ENCODE results near the gene ITGAX. TPM values are rescaled to one million over a fixed set of nuclear protein-coding genes. Genes with fewer than 3 reads are reported as not detected.

The ITGAX gene
- total and polyA plus RNA-seq, 12 donors, result 1.4 to 84.9 (median 3.6) TPM

GRCh38 chr16:31362476-31363405 lies 7.8 kb downstream of the ITGAX start:
- H3K4me3 ChIP-seq, result no peak overlapping the region
- H3K4me1 ChIP-seq (replicated peaks in 1 of 2), result no peaks in the 10 kb centered on the region
- H3K9me3 ChIP-seq (replicated peaks in 1 of 3), result no peaks in the 10 kb centered on the region
- H3K36me3 ChIP-seq (replicated peaks in 1 of 2), result no peaks in the 10 kb centered on the region
- no peak overlapping the region for H3K27ac ChIP-seq
- 77 to 85% (median 82%) methylated on average over 14 to 26 of the region's 26 CpGs for WGBS, 4 donors
- DNase-seq, result no peak
- peaks cover 8% of the 10 kb centered on the region for H3K27me3 ChIP-seq
- intact Hi-C loops (cut with DNase I), result no loop called here
- TF ChIP-seq POLR2A (IDR thresholded peaks at IDR 0.05), result no peak
- TF ChIP-seq, protein P1, sequence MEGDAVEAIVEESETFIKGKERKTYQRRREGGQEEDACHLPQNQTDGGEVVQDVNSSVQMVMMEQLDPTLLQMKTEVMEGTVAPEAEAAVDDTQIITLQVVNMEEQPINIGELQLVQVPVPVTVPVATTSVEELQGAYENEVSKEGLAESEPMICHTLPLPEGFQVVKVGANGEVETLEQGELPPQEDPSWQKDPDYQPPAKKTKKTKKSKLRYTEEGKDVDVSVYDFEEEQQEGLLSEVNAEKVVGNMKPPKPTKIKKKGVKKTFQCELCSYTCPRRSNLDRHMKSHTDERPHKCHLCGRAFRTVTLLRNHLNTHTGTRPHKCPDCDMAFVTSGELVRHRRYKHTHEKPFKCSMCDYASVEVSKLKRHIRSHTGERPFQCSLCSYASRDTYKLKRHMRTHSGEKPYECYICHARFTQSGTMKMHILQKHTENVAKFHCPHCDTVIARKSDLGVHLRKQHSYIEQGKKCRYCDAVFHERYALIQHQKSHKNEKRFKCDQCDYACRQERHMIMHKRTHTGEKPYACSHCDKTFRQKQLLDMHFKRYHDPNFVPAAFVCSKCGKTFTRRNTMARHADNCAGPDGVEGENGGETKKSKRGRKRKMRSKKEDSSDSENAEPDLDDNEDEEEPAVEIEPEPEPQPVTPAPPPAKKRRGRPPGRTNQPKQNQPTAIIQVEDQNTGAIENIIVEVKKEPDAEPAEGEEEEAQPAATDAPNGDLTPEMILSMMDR (IDR thresholded peaks at IDR 0.05), result no peak

DNA sequence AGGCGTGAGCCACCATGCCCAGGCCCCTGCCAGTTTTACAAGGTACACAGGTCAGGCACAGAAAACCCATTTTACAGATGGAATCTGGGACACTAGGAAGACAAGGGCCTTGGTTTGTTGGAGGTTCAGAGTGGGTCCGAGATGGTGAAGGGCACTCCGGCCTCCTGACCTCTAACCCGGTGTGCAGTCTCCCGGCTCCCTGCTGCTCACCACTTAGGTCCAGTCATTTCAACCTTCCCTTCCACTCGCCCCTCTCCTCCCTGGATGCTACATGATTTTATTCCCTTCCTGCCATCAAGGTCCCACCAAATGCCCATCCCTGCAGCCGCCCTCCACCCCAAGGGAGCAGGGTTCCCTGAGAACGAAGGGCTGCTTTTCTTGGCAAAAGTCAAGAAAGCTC lies 8.7 kb downstream of the ITGAX start:
- Histone ChIP-seq H3K4me3 (no peak overlapping the region), H3K27ac (no peak overlapping the region), H3K9me3 (replicated peaks in 1 of 3) (no peaks in the 10 kb centered on the region), H3K27me3 (peaks cover 8% of the 10 kb centered on the region), H3K36me3 (replicated peaks in 1 of 2) (no peaks in the 10 kb centered on the region), H3K4me1 (replicated peaks in 1 of 2) (no peaks in the 10 kb centered on the region)
- intact Hi-C loops (cut with DNase I), result no loop called here
- DNase-seq, result no peak
- 81 to 84% (median 82%) methylated on average over 8 of the region's 8 CpGs for WGBS, 4 donors
- TF ChIP-seq, protein P1 (IDR thresholded peaks at IDR 0.05), result no peak
- no peak for TF ChIP-seq POLR2A (IDR thresholded peaks at IDR 0.05)

GRCh38 chr16:31364421-31364820 lies 9.4 kb downstream of the ITGAX start:
- peaks cover 8% of the 10 kb centered on the region for H3K27me3 ChIP-seq
- no peak overlapping the region for H3K4me3 ChIP-seq
- H3K27ac ChIP-seq, result no peak overlapping the region
- no peaks in the 10 kb centered on the region for H3K9me3 ChIP-seq (replicated peaks in 1 of 3)
- WGBS, 4 donors, result 66 to 81% (median 72%) methylated on average over 6 of the region's 6 CpGs
- intact Hi-C loops (cut with DNase I), result no loop called here
- DNase-seq, result no peak
- H3K36me3 ChIP-seq (replicated peaks in 1 of 2), result no peaks in the 10 kb centered on the region
- H3K4me1 ChIP-seq (replicated peaks in 1 of 2), result no peaks in the 10 kb centered on the region
- no peak for TF ChIP-seq POLR2A (IDR thresholded peaks at IDR 0.05)
- TF ChIP-seq, protein P1 (IDR thresholded peaks at IDR 0.05), result no peak

DNA sequence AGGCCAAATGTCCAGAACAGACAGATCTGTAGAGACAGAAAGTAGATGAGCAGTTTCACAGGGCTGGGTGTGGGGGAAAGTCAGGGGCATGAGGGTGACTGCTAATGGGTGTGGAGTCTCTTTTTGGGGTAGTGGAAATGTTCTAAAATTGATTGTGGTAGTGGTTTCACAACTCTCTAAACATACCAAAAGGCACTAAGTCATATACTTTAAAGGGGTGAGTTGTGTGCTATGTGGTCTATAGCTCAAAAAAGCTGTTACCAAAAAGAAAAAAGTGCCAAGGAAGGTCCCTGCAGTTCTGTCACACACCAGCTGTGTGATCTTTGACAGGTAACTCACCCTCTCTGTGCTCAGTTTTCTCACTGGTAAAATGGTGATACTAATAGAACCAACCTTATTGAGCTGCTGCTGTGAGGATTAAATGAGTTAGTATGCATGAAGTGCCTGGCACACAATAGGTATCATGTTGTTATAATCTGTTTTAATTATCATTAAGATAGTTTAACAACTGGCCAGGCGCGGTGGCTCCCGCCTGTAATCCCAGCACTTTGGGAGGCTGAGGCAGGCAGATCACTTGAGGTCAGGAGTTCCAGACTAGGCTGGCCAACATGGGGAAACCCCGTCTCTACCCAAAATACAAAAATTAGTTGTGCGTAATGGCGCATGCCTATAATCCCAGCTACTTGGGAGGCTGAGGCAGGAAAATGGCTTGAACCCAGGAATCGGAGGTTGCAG lies 10.3 kb downstream of the ITGAX start:
- 86 to 90% (median 90%) methylated on average over 6 to 7 of the region's 7 CpGs for WGBS, 4 donors
- Histone ChIP-seq H3K36me3 (replicated peaks in 1 of 2) (no peaks in the 10 kb centered on the region), H3K9me3 (replicated peaks in 1 of 3) (no peaks in the 10 kb centered on the region), H3K4me3 (no peak overlapping the region), H3K27ac (no peak overlapping the region), H3K27me3 (peaks cover 8% of the 10 kb centered on the region), H3K4me1 (replicated peaks in 1 of 2) (no peaks in the 10 kb centered on the region)
- no peak for DNase-seq
- intact Hi-C loops (cut with DNase I), result no loop called here
- no peak for TF ChIP-seq POLR2A (IDR thresholded peaks at IDR 0.05)
- TF ChIP-seq, protein P1 (IDR thresholded peaks at IDR 0.05), result no peak
